ENCODE measurements around the gene B4GALT4. TPM values are rescaled to one million over a fixed set of nuclear protein-coding genes. Genes with fewer than 3 reads are reported as not detected.
A peak's percentile ranks its signal among the peaks of the same experiment; 100 is the strongest.
"Not testable (repeated sequence)": the region's sequence is repeated elsewhere in the genome, so short reads cannot be mapped to it uniquely, and the experiment has no call there.

Gene B4GALT4
- total and polyA plus RNA-seq, 9 donors = 14.4 to 26.6 (median 23.7) TPM

- WGBS, 3 donors = 86 to 93% (median 90%) methylated on average over 2 of the region's 2 CpGs
- TF ChIP-seq POLR2A (IDR thresholded peaks at IDR 0.05) = no peak
- no peak for TF ChIP-seq EP300 (IDR thresholded peaks at IDR 0.05)
- no peak for TF ChIP-seq CTCF (IDR thresholded peaks at IDR 0.05)
- H3K27me3 ChIP-seq = no peaks in the 10 kb centered on the region
- no peaks in the 10 kb centered on the region for H3K36me3 ChIP-seq
- no peak for DNase-seq
- H3K9me3 ChIP-seq = no peaks in the 10 kb centered on the region
- H3K27ac ChIP-seq = no peak overlapping the region
- peaks cover 1% of the 10 kb centered on the region for H3K4me1 ChIP-seq (ENCODE audit: insufficient read depth)
- intact Hi-C loops (cut with DNase I) = no loop called here
- H3K4me3 ChIP-seq = no peak overlapping the region
Observed at GRCh38 chr3:119255214-119255613, 14.5 kb upstream of the B4GALT4 start.

- Histone ChIP-seq H3K27ac (no peak overlapping the region), H3K36me3 (no peaks in the 10 kb centered on the region), H3K27me3 (no peaks in the 10 kb centered on the region), H3K4me3 (no peak overlapping the region), H3K9me3 (no peaks in the 10 kb centered on the region), H3K4me1 (ENCODE audit: insufficient read depth) (no peaks in the 10 kb centered on the region)
- DNase-seq = no peak
- TF ChIP-seq CTCF (IDR thresholded peaks at IDR 0.05) = no peak
- TF ChIP-seq POLR2A (IDR thresholded peaks at IDR 0.05) = no peak
- TF ChIP-seq EP300 (IDR thresholded peaks at IDR 0.05) = no peak
- intact Hi-C loops (cut with DNase I) = no loop called here
- WGBS, 3 donors = 85 to 94% (median 90%) methylated on average over 2 of the region's 2 CpGs
Observed at GRCh38 chr3:119245778-119246177, 5.1 kb upstream of the B4GALT4 start.

GRCh38 chr3:119243712-119244111 is 3.0 kb upstream of the B4GALT4 start:
- Histone ChIP-seq H3K36me3 (no peaks in the 10 kb centered on the region), H3K4me1 (ENCODE audit: insufficient read depth) (peaks cover 3% of the 10 kb centered on the region), H3K4me3 (no peak overlapping the region), H3K9me3 (no peaks in the 10 kb centered on the region), H3K27ac (no peak overlapping the region), H3K27me3 (no peaks in the 10 kb centered on the region)
- no peak for TF ChIP-seq CTCF (IDR thresholded peaks at IDR 0.05)
- intact Hi-C loops (cut with DNase I) = no loop called here
- DNase-seq = no peak

- H3K4me3 ChIP-seq; H3K27me3 ChIP-seq; H3K9me3 ChIP-seq; intact Hi-C loops (cut with DNase I); H3K36me3 ChIP-seq; H3K4me1 ChIP-seq (ENCODE audit: insufficient read depth); H3K27ac ChIP-seq; DNase-seq: not testable (repeated sequence)
- 52 to 68% (median 66%) methylated on average over 6 to 7 of the region's 7 CpGs for WGBS, 3 donors
Observed at GRCh38 chr3:119243058-119243529, 2.4 kb upstream of the B4GALT4 start.

GRCh38 chr3:119242387-119243057 is 1.8 kb upstream of the B4GALT4 start:
- H3K27ac ChIP-seq; H3K27me3 ChIP-seq; H3K9me3 ChIP-seq; intact Hi-C loops (cut with DNase I); H3K36me3 ChIP-seq; H3K4me1 ChIP-seq (ENCODE audit: insufficient read depth); H3K4me3 ChIP-seq: not testable (repeated sequence)
- DNase-seq = peak in 1 of 5 donors; percentile 28
- 91 to 94% (median 94%) methylated on average over 25 to 48 of the region's 49 CpGs for WGBS, 3 donors
